ENCODE data around the gene RPA1. TPM values are rescaled to one million over a fixed set of nuclear protein-coding genes. Genes with fewer than 3 reads are reported as not detected.

Gene RPA1
- total and polyA plus RNA-seq, 9 of the 15 experiments (the other 6 are each of a cell fraction or from before 2014, with no cell fraction given): 25.2 to 125 (median 47.4) TPM

GRCh38 chr17:1916963-1917715, 87.3 kb downstream of the RPA1 start:
- Histone ChIP-seq H3K4me3 (no peak overlapping the region), H2AFZ (ENCODE audit: low read depth, low read length) (no peak overlapping the region), H3K9me3 (replicated peaks; ENCODE audit: control insufficient read depth, insufficient read depth, low read depth, low read length) (no peaks in the 10 kb centered on the region), H3K4me1 (replicated peaks in 1 of 2; ENCODE audit: control insufficient read depth in 2 of 2, insufficient read depth in 2 of 2, low read length in 2 of 2) (peaks cover 0 to 11% of the 10 kb centered on the region in 2 experiments; a peak in 2 of 5 replicates), H3K9me1 (ENCODE audit: control insufficient read depth, insufficient read depth, low read length) (no peaks in the 10 kb centered on the region), H3K27me3 (ENCODE audit: control insufficient read depth in 2 of 2, insufficient read depth in 2 of 2, low read length in 2 of 2) (peaks cover 37 to 65% of the 10 kb centered on the region in 2 experiments), H3K36me3 (ENCODE audit: control insufficient read depth, insufficient read depth, low read length) (no peaks in the 10 kb centered on the region), H4K20me1 (replicated peaks; ENCODE audit: control insufficient read depth, insufficient read depth, low read length) (no peaks in the 10 kb centered on the region), H3K79me2 (ENCODE audit: control insufficient read depth, insufficient read depth, low read length) (no peaks in the 10 kb centered on the region), H3K9ac (ENCODE audit: insufficient read depth in 1 of 2, low read depth in 2 of 2, low read length in 2 of 2) (no peak overlapping the region), H3K4me2 (ENCODE audit: insufficient read depth, low read length) (no peak overlapping the region), H3K27ac (ENCODE audit: extremely low read depth, low read depth, low read length) (no peak overlapping the region)
- POLR2A ChIA-PET: no interaction called here
- ATAC-seq (peak; percentile 66), DNase-seq (ENCODE audit: extremely low read depth in 1 of 4, low spot score in 3 of 4) (no peak), FAIRE-seq (no peak)
- CTCF ChIA-PET (ENCODE audit: low intra/inter-chr PET ratio): no interaction called here
- 11% methylated on average over 26 of the region's 29 CpGs for WGBS (ENCODE audit: insufficient coverage, low coverage, missing lambda C conversion rate)
- TF ChIP-seq ATF6 (CRISPR knock-in tag; IDR thresholded peaks at IDR 0.05): no peak
- no peak for TF ChIP-seq ZNF239 (CRISPR knock-in tag; IDR thresholded peaks at IDR 0.05)
- TF ChIP-seq MYBL2 (IDR thresholded peaks at IDR 0.05; ENCODE audit: low read depth): no peak
- no peak for TF ChIP-seq MYBL2 (CRISPR knock-in tag; IDR thresholded peaks at IDR 0.05; ENCODE audit: borderline replicate concordance)
- TF ChIP-seq EZH2 (IDR thresholded peaks at IDR 0.05; ENCODE audit: borderline replicate concordance, low read depth, low read length): peak; percentile 70; the same call in 1 of the 2 replicates
- BruUV-seq (replicated peaks): no TSS peak
- intact Hi-C loops (cut with micrococcal nuclease): no loop called here
- in situ Hi-C loops (cut with MboI): loop anchor here (25.0 kb wide), 1 partner anchor 320 kb away; no protein-coding TSS in a partner anchor
